Measurements from ENCODE around the gene MGAT5. TPM values are rescaled to one million over a fixed set of nuclear protein-coding genes. Genes with fewer than 3 reads are reported as not detected.

MGAT5 gene
- polyA plus RNA-seq, 3 donors, result 39.4 to 50.7 (median 46.8) TPM

GRCh38 chr2:134417968-134418582 lies 164.2 kb downstream of the MGAT5 start:
- no peak for DNase-seq (ENCODE audit: extremely low read depth in 1 of 11, low read depth in 9 of 11, low spot score in 4 of 11)

DNA sequence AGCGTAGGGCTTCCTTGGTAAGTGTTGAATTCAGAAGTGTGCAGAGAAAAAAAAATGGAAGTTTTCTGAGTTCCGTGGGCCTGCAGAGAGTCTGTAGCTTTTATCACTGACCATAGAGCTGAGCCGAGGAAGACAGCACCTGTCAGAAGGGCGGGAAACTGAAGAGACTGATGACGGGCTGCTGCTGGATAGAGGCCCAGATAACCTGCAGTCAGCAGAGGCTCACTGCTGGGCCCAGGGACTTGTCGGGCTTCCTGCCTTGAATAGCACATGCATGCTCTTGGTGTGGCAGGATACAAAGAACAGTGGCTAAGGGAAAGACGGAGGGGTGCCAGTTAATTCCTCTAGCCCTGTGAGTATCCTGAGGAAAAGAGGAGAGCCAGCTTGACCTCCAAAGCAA lies 166.4 kb downstream of the MGAT5 start:
- DNase-seq (ENCODE audit: extremely low read depth in 1 of 11, low read depth in 9 of 11, low spot score in 4 of 11), result no peak

DNA sequence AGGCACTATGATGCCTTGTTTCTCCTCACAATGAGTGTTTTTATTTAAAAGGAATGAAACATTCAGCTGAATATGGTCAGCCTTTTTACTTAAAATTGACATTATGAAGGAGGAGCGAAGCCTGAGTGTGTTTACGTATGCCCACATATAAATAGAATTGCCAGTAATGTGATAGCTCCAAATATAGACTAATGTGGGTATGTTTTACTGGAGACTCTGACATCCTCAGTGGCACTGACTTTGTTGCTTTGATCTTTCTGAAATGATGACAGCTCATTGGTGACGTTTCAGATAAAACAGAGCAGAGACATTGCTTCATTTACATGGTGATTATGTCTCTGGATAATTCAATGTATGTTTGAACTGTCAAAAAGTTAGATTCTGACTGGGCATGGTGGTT lies 167.0 kb downstream of the MGAT5 start:
- no peak for DNase-seq (ENCODE audit: extremely low read depth in 1 of 11, low read depth in 9 of 11, low spot score in 4 of 11)

DNA sequence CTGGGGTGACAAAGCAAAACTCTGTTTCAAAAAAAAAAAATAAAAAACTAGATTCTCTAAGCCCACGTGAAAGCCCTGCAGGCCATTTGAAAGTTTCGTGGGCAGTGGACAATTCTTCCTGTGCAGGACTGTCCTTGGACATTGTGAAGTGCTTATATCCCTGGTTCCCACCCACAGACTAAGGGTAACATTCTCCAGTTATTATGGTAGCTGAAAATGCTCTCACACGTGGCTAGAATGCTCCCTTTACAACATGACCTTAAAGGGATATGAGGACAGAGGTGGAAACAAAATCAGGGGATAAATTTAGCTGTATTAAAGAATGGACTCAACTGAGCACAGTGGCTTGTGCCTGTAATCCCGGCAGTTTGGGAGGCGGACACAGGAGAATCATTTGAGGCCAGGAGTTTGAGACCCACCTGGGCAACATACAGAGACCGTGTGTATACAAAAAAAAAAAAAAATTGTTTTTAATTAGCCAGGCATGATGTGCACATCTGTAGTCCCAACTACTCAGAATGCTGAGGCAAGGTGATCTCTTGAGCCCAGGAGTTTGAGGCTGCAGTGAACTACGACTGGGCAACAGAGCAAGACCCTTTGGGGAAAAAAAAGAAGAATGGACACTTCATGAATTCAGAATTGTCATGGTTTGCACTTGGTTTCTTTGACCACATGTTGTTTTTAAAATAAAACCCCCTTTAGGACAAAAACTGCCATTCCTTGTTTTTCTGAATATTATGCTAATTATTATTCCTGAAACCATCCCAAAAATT lies 167.9 kb downstream of the MGAT5 start:
- DNase-seq (ENCODE audit: extremely low read depth in 1 of 11, low read depth in 9 of 11, low spot score in 4 of 11), result no peak

- no peak for DNase-seq (ENCODE audit: extremely low read depth in 1 of 11, low read depth in 9 of 11, low spot score in 4 of 11)
Observed at GRCh38 chr2:134425724-134426496, 172.0 kb downstream of the MGAT5 start.

DNA sequence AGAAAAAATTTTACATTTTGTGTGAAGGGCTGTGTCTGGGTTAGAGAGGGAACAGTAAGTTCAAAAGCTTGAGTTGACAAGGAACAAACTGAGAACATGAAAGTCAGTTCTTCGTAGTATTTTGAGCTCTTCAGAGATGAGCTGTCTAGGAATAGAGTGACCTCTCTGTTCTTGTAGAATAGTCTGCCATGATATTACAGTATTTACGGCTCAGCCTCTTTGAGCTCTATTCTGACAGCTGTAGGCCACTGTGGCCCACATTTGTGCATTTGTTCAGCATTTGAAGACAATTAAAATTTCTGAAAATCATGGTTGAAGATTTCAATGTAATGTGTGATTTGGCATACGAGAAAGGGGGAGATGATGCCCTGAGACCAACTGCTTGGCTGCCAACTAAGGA lies 172.8 kb downstream of the MGAT5 start:
- DNase-seq (ENCODE audit: extremely low read depth in 1 of 11, low read depth in 9 of 11, low spot score in 4 of 11), result no peak

DNA sequence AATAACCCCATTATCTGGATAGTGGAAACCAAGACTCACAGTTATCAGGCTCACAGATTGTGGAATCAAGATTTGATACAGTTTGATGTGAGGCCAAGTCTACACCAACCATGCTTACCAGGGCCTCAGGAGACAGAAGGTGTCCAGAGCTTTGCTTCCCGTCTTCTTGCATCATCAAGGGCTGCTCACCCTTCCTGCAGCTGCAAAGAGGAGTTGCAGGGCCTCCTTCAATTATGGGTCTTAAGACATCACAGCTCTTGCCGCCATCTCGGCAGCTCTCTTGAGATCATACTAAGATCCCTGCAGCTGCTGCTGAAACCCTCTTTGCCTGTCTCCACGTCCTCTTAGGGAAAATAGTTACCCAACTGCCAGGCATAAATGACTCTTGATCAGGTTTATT lies 176.0 kb downstream of the MGAT5 start:
- DNase-seq (ENCODE audit: extremely low read depth in 1 of 11, low read depth in 9 of 11, low spot score in 4 of 11), result no peak

GRCh38 chr2:134431838-134432434 lies 178.1 kb downstream of the MGAT5 start:
- no peak for DNase-seq (ENCODE audit: extremely low read depth in 1 of 11, low read depth in 9 of 11, low spot score in 4 of 11)

DNA sequence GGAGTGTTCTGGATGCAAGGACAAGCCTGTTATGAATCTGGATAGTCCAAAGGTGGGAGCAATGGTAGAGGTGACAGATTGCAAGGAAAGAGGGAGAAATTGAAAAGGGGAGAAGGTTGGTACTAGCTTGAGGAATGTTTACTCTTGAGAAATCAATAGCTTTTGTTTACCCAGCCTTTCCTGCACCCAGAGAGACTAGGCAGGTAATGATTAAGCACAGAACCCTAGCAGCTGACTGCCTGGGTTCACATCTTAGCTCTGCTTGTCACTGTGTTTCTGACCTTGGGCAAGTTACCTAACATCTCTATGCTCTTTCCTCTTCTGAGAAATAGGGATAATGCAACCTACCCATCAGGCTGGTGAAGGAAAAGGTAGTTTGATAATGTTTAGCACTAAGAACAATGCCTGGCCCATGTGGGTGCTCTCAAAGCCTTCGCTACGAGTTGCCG lies 178.6 kb downstream of the MGAT5 start:
- no peak for DNase-seq (ENCODE audit: extremely low read depth in 1 of 11, low read depth in 9 of 11, low spot score in 4 of 11)

GRCh38 chr2:134433469-134433868 lies 179.6 kb downstream of the MGAT5 start:
- DNase-seq (ENCODE audit: extremely low read depth in 1 of 11, low read depth in 9 of 11, low spot score in 4 of 11), result no peak

GRCh38 chr2:134433979-134434378 lies 180.1 kb downstream of the MGAT5 start:
- peak in 2 of 11 donors; percentile 30 to 39 for DNase-seq (ENCODE audit: extremely low read depth in 1 of 11, low read depth in 9 of 11, low spot score in 4 of 11)

DNA sequence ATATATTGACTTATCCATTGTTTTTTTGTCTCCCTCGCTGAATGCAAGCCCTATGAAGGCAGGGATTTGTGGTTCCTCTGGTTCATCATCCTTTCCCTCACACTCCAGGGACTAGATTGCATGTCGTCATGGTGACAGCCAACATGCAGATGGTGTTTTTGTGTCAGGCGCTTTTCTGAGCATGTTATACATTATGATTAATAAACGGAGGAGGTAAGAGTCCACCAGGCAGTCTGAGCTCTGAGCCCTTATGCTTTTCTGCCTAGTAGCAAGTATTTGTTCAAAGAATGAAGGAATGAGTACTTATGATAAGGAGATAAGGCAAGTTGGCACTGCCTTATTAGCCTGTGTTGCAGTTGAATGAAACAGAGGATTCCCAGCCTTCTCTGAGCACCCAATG lies 181.6 kb downstream of the MGAT5 start:
- DNase-seq (ENCODE audit: extremely low read depth in 1 of 11, low read depth in 9 of 11, low spot score in 4 of 11), result no peak

DNA sequence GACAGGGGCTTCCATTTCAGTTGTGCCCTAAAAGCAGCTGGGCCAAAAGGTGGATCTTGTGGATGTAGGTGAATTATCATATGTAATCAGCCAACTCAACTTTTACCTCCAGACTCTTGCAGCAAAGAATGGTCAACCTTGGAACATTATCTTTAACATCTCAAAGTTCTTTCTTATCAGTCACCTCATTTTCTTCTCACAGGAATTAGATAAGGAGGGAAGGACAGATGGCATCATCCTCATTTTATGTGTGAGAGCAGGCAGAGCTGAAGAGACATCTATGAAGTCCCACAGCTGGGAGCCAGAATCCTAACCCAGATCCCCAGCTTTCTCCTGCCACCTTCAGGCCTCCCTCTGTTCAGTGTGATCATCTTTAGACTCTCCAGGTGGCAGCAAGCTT lies 182.1 kb downstream of the MGAT5 start:
- DNase-seq (ENCODE audit: extremely low read depth in 1 of 11, low read depth in 9 of 11, low spot score in 4 of 11), result no peak

GRCh38 chr2:134436706-134437105 lies 182.8 kb downstream of the MGAT5 start:
- no peak for DNase-seq (ENCODE audit: extremely low read depth in 1 of 11, low read depth in 9 of 11, low spot score in 4 of 11)

DNA sequence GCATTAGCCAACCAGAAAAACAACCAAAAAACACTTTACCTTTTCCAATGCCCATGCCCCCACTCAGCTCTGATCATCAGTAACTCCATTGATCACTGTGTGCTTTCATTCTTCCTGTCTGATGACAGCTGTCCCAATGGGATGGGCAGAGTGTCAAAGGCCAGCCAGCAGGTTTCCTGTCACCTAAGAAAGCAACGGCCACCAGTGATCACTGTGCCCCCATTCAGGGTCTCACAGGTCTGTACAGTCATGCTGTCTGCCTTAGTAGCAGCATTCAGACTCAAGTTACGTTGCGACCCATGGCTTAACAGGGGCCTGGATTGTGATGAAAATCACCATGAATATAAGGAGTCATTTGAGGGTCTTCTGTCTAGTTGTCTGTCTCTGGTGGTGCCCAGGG lies 184.5 kb downstream of the MGAT5 start:
- DNase-seq (ENCODE audit: extremely low read depth in 1 of 11, low read depth in 9 of 11, low spot score in 4 of 11), result no peak

GRCh38 chr2:134440336-134440909 lies 186.6 kb downstream of the MGAT5 start:
- no peak for DNase-seq (ENCODE audit: extremely low read depth in 1 of 11, low read depth in 9 of 11, low spot score in 4 of 11)

DNA sequence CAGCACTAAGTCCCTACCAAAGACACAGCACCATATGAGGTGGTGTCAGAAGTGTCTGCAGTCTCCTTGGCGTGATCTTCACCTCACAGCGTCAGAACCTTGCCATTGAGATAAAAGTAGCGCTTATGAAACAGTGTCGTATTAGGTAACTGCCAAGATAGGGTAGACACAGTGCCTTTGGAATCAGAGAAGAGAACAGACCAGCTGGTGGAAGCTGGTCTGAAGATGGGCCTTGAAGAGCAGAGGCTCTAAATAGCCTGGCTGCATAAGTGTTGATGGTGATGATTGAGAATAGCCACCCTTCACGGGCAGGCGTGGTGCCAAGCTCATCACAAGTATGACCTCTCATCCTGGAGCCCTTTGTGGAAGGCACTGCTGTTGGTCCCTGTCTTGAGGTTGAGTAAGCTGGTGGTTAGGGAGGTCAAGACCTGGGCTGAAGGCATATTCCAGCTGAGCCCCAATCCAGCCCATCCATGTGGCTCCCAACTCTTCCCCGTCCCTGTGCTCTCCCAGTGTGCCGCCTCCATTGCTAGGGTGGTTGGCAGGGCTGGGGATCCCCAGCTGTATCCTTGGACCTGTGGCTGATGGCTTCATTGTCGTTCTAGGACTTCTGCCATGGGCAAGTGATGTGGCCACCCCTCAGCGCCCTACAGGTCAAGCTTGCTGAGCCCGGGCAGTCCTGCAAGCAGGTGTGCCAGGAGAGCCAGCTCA lies 187.4 kb downstream of the MGAT5 start:
- DNase-seq (ENCODE audit: extremely low read depth in 1 of 11, low read depth in 9 of 11, low spot score in 4 of 11), result no peak

GRCh38 chr2:134443814-134444480 lies 190.1 kb downstream of the MGAT5 start:
- DNase-seq (ENCODE audit: extremely low read depth in 1 of 11, low read depth in 9 of 11, low spot score in 4 of 11), result no peak

All from renal cortex interstitium (tissue), 11 donors.